IPS-18a (cell line): Measurements from ENCODE around the gene SCAF8.

ENCODE experiments used
- H3K27ac ChIP-seq: one replicate; pipeline ENCODE4 v1.5.1; 2013; ENCODE audit warnings: low read length
- H3K27me3 ChIP-seq: one replicate; pipeline ENCODE4 v1.6.1; 2013; ENCODE audit warnings: mild to moderate bottlenecking, low read length; ENCODE audit not compliant: control insufficient read depth, insufficient read depth
- H3K36me3 ChIP-seq: one replicate; pipeline ENCODE4 v1.6.1; 2013; ENCODE audit warnings: low read depth, low read length; ENCODE audit not compliant: control insufficient read depth
- H3K4me1 ChIP-seq: one replicate; pipeline ENCODE4 v1.6.1; 2013; ENCODE audit warnings: low read depth, low read length; ENCODE audit not compliant: control insufficient read depth
- H3K4me3 ChIP-seq: one replicate; pipeline ENCODE4 v1.5.1; 2013; ENCODE audit warnings: low read length
- H3K9ac ChIP-seq: one replicate; pipeline ENCODE4 v1.6.1; 2013; ENCODE audit warnings: mild to moderate bottlenecking, low read length, moderate library complexity
- H3K9me3 ChIP-seq: one replicate; pipeline ENCODE4 v1.6.1; 2013; ENCODE audit warnings: low read depth, low read length; ENCODE audit not compliant: control insufficient read depth

The SCAF8 gene, protein sequence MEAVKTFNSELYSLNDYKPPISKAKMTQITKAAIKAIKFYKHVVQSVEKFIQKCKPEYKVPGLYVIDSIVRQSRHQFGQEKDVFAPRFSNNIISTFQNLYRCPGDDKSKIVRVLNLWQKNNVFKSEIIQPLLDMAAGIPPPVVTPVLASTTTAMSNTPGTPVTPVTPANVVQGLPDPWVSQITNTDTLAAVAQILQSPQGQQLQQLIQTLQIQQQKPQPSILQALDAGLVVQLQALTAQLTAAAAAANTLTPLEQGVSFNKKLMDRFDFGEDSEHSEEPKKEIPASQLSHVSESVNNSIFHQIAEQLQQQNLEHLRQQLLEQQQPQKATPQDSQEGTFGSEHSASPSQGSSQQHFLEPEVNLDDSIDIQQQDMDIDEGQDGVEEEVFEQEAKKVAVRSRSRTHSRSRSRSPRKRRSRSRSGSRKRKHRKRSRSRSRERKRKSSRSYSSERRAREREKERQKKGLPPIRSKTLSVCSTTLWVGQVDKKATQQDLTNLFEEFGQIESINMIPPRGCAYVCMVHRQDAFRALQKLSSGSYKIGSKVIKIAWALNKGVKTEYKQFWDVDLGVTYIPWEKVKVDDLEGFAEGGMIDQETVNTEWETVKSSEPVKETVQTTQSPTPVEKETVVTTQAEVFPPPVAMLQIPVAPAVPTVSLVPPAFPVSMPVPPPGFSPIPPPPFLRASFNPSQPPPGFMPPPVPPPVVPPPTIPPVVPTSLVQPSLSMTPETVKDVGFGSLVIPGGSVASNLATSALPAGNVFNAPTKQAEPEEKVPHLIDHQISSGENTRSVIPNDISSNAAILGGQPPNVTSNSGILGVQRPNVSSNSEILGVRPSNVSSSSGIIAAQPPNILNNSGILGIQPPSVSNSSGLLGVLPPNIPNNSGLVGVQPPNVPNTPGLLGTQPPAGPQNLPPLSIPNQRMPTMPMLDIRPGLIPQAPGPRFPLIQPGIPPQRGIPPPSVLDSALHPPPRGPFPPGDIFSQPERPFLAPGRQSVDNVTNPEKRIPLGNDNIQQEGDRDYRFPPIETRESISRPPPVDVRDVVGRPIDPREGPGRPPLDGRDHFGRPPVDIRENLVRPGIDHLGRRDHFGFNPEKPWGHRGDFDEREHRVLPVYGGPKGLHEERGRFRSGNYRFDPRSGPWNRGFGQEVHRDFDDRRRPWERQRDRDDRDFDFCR (N-terminal part only)

DNA sequence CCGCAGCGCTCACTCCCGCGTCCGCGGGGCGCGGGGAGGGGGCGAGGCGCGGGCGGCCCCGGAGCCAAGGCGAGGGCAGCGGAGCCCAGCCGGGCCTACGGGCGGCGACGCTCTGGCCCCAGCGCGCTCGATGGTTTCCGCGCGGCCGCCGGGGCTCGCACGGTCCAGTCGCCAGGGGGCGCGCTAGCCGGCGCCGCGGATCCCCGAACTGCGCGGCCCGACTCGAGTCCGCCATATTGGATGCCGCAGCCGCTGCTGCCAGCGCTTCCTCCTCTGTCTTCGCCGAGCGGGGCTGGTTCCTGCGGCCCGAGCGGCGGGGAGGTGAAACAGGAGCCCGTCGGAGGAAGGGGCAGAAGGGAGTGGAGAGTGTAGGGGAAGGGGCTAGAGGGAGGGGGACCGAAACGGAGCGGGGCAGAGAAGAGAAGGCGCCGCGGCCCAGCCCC lies at the start of gene SCAF8:
Gene SCAF8 (plus strand): TSS at position 234 of the 443 bp plus-strand sequence. CDS start 485 bp downstream, outside the sequence.
- no peaks in the 10 kb centered on the region for H3K27me3 ChIP-seq
- H3K36me3 ChIP-seq, result no peaks in the 10 kb centered on the region
- H3K4me3 ChIP-seq, result peak within 1 kb of the TSS; percentile 70
- peaks cover 14% of the 10 kb centered on the region for H3K4me1 ChIP-seq
- H3K9me3 ChIP-seq, result no peaks in the 10 kb centered on the region
- peak within 1 kb of the TSS; percentile 86 for H3K9ac ChIP-seq
- peak within 1 kb of the TSS; percentile 90 for H3K27ac ChIP-seq

DNA sequence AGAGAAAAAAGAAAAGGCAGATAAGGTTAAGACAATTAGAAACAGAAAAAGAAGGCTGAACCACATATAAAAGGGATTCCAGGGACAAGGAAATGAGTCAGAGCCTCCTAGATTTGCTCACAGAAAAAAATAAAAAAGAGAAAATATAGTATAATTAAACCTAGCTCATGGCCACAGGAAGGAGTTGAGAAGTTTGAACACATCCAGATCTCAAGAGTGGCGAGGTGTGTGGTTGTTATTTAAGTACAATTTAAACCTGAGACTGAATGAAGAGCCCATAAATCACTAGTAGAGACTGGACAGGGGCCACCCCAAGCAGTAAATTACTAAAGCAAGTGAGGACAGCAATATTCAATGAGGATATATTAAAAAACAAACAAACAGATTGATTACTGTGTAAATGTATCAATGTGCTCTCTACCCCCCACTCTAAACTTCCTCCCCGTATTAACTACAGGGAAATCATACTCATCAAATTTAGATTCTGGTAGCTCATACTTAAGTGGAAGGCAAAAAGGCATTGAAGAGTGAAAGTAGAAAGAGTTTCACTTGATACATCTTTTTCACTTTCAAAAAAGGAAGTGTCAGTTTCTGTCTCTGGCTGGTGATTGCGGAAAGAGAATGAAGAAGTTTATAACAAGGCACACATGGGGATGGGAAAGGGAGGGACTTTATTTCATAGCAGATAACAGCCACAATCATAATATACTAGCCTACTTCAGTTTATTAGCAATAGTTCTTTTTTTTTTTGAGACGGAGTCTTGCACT lies 49.3 kb upstream of the SCAF8 start:
- Histone ChIP-seq H3K27ac (no peak overlapping the region), H3K36me3 (no peaks in the 10 kb centered on the region), H3K9me3 (peaks cover 3% of the 10 kb centered on the region), H3K4me1 (no peaks in the 10 kb centered on the region), H3K4me3 (no peak overlapping the region), H3K27me3 (no peaks in the 10 kb centered on the region), H3K9ac (no peak overlapping the region)

DNA sequence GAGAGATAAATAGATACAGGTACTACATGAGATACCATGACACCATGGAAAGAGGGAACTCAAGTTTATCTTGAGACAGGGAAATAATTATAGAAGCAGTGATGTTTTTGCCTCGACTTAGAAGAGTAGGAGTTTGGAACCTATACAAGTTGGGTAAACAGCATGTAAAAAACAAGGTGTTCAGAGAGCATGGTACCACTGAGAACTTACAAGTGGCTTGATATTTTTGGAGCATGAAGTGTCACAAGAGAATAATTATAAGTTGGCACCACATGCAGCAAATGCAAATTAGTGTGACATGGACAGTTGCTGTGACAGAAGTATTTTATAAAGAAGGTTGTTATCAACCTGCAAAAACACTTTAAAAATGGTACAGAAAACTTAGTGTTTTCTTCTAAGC lies 47.1 kb upstream of the SCAF8 start:
- Histone ChIP-seq H3K36me3 (no peaks in the 10 kb centered on the region), H3K9ac (no peak overlapping the region), H3K27me3 (no peaks in the 10 kb centered on the region), H3K9me3 (peaks cover 3% of the 10 kb centered on the region), H3K27ac (no peak overlapping the region), H3K4me3 (no peak overlapping the region), H3K4me1 (no peaks in the 10 kb centered on the region)

DNA sequence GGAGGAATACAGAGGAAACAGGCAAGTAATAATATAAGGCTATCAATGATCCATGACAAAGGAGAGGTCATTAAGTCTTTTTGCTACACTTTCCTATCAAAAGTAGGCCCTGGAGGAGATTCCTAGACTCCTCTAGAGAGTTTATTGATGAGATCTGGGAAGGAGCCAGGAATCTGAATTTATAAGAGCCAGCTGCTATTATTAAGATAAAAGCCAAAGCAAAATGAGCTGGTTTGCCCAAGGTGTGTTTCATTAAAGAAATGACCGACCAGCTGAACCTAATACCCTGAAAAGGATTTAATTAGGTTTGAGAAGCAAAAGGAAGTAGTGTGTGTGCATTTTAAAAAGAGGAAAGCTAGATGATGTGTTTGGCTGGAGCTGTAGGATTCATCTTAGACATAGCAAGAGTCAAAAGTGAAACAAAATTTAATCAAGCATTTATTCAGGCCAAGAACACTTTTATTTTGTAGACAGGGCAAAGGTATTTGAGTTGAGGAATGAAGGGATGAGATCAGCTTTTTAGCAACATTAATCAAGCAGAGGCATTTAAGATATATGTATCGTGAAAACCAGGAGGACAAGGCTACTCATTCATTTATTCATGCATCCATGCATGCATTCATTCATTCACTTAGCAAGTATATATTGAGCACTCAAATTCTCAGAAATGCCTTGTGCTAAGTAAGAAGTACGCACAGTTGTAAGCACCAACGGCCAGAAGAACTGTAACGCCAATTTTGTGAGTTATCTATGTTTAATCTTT lies 43.5 kb upstream of the SCAF8 start:
- Histone ChIP-seq H3K9ac (no peak overlapping the region), H3K9me3 (peaks cover 3% of the 10 kb centered on the region), H3K4me1 (no peaks in the 10 kb centered on the region), H3K4me3 (no peak overlapping the region), H3K27ac (no peak overlapping the region), H3K27me3 (no peaks in the 10 kb centered on the region), H3K36me3 (no peaks in the 10 kb centered on the region)

DNA sequence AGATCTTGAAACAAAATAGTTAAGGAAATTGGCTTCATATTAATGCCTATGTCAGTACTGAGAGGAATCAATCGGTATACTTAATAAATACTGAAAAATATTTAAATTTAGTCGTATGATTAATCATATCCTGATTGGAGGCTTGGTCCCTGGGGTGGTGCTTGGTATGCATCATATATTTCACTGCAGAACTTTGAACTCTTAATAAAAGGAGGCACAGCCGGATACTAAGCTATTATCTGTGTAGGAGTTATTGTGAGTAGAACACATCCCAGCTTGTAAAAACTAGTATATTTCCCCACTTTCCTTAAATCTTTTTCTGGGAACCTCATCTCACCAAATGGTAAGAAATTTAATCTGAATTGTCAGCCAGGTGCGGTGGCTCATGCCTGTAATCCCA lies 42.4 kb upstream of the SCAF8 start:
- Histone ChIP-seq H3K4me3 (no peak overlapping the region), H3K9ac (no peak overlapping the region), H3K27me3 (no peaks in the 10 kb centered on the region)

GRCh38 chr6:154696661-154697060 lies 36.6 kb upstream of the SCAF8 start:
- H3K4me3 ChIP-seq, result no peak overlapping the region
- H3K4me1 ChIP-seq, result no peaks in the 10 kb centered on the region
- no peaks in the 10 kb centered on the region for H3K36me3 ChIP-seq
- no peaks in the 10 kb centered on the region for H3K9me3 ChIP-seq
- no peak overlapping the region for H3K9ac ChIP-seq
- no peaks in the 10 kb centered on the region for H3K27me3 ChIP-seq
- no peak overlapping the region for H3K27ac ChIP-seq

More for the DNA sequence above, 42.4 kb upstream of the SCAF8 start:
- Histone ChIP-seq H3K36me3 (no peaks in the 10 kb centered on the region), H3K27ac (no peak overlapping the region), H3K4me1 (no peaks in the 10 kb centered on the region), H3K9me3 (peaks cover 3% of the 10 kb centered on the region)

GRCh38 chr6:154703124-154703523 lies 30.1 kb upstream of the SCAF8 start:
- no peak overlapping the region for H3K4me3 ChIP-seq
- H3K9ac ChIP-seq, result no peak overlapping the region
- H3K4me1 ChIP-seq, result no peaks in the 10 kb centered on the region
- H3K9me3 ChIP-seq, result no peaks in the 10 kb centered on the region
- no peaks in the 10 kb centered on the region for H3K27me3 ChIP-seq
- no peaks in the 10 kb centered on the region for H3K36me3 ChIP-seq
- H3K27ac ChIP-seq, result no peak overlapping the region

DNA sequence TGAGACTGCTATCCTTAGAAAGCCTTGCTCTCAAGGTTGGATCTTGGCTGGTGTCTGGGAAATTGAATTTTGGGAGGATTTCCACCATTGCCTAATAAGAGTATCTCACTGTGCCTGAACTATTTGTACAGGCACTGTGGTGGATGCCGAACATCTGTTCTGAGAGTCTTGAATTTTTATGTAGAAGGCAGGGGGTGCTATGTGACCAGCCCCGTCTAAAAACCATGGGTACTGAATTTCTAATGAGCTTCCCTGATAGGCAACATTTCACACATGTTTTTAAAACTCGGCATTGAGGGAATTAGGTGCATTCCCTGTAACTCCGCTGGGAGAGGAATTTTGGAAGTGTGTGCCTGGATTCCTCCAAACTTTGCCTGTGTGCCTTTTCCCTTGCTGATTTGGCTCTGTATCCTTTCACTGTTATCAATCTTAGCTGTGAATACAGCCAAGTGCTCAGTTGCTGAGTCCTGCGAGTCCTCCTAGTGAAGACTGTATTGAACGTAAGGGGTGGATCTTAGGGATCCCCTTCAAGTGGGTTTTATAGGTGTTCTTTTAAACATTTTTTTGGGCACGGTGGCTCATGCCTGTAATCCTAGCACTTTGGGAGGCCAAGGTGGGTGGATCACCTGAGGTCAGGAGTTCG lies 27.6 kb upstream of the SCAF8 start:
- Histone ChIP-seq H3K9ac (no peak overlapping the region), H3K4me3 (no peak overlapping the region), H3K36me3 (no peaks in the 10 kb centered on the region), H3K27ac (no peak overlapping the region), H3K9me3 (no peaks in the 10 kb centered on the region), H3K4me1 (no peaks in the 10 kb centered on the region), H3K27me3 (no peaks in the 10 kb centered on the region)

DNA sequence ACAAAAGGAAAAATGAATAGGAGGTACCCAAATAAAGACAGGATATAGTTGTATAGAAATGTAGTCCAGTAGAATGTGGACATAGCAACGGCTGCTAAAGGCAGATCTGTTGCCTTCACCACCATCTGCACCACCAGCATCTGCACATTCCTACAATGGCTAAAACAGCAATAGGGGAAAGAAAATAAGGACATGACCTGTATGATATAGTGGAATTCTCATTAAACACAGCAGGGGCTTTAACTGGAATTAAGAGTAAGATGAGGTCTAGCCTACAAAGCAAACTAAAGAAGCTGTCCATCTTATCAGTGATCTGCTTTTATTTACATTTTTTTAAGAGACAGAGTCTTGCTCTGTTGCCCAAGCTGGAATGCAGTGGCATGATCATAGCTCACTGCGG lies 26.8 kb upstream of the SCAF8 start:
- no peaks in the 10 kb centered on the region for H3K9me3 ChIP-seq
- H3K9ac ChIP-seq, result no peak overlapping the region
- no peaks in the 10 kb centered on the region for H3K27me3 ChIP-seq
- no peak overlapping the region for H3K4me3 ChIP-seq
- H3K36me3 ChIP-seq, result no peaks in the 10 kb centered on the region
- H3K4me1 ChIP-seq, result no peaks in the 10 kb centered on the region
- H3K27ac ChIP-seq, result no peak overlapping the region

GRCh38 chr6:154709621-154710020 lies 23.6 kb upstream of the SCAF8 start:
- Histone ChIP-seq H3K9ac (no peak overlapping the region), H3K4me1 (no peaks in the 10 kb centered on the region), H3K4me3 (no peak overlapping the region), H3K27ac (no peak overlapping the region), H3K9me3 (no peaks in the 10 kb centered on the region), H3K27me3 (no peaks in the 10 kb centered on the region), H3K36me3 (no peaks in the 10 kb centered on the region)
